ENCODE results near the gene ARHGAP6.

The ARHGAP6 gene

DNA sequence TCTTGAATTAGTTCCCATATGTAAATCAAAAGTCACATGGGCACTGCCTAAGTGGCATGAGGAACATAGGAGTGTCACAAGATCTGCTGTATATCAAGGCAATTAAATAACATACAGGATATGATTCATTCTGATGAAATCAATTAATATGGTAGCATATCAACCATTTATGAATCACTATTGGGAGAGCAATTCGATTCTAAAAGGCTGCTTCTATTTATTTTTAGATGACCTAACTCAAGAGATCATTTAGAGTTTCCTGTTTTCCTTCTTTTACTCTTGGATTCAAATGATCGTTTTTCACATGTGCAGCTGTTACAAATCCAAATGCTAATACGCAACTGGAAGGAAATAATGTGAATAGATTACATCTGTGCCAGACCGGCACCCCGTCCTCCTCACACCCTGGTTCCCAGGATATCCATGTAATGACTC, 472.7 kb downstream of the ARHGAP6 start:
- Histone ChIP-seq H3K27ac (replicated peaks; ENCODE audit: low read length) (no peak overlapping the region), H3K9me3 (replicated peaks in 1 of 2; ENCODE audit: control insufficient read depth in 2 of 2, insufficient read depth in 1 of 2, low read depth in 1 of 2, low read length in 2 of 2) (no peaks in the 10 kb centered on the region), H3K9ac (ENCODE audit: low read depth, low read length, poor library complexity) (no peak overlapping the region), H2BK15ac (ENCODE audit: low read length) (no peak overlapping the region), H2AK5ac (ENCODE audit: low read depth, low read length) (no peak overlapping the region), H2BK5ac (ENCODE audit: low read length) (no peak overlapping the region), H3K14ac (ENCODE audit: low read length) (no peak overlapping the region), H3K4me3 (ENCODE audit: low read length in 2 of 2) (no peak overlapping the region), H3K27me3 (ENCODE audit: control insufficient read depth in 3 of 3, insufficient read depth in 3 of 3, low read depth in 1 of 3, low read length in 3 of 3) (no peaks in the 10 kb centered on the region), H2BK12ac (ENCODE audit: low read length) (no peak overlapping the region), H3K36me3 (replicated peaks in 1 of 2; ENCODE audit: control insufficient read depth in 2 of 2, insufficient read depth in 2 of 2, low read length in 2 of 2) (no peaks in the 10 kb centered on the region), H4K8ac (ENCODE audit: low read depth, low read length) (no peak overlapping the region), H3K4me2 (ENCODE audit: insufficient read depth, low read length, poor library complexity, severe bottlenecking) (no peak overlapping the region), H3K79me1 (ENCODE audit: low read depth, low read length) (no peaks in the 10 kb centered on the region), H3K23ac (ENCODE audit: low read depth, low read length, poor library complexity) (no peak overlapping the region), H3K4me1 (ENCODE audit: control insufficient read depth in 2 of 2, insufficient read depth in 1 of 2, low read depth in 1 of 2, low read length in 2 of 2) (no peaks in the 10 kb centered on the region), H2BK120ac (ENCODE audit: low read depth, low read length) (no peak overlapping the region), H3K4ac (ENCODE audit: low read length) (no peak overlapping the region), H2AFZ (ENCODE audit: low read length) (no peak overlapping the region), H3K18ac (ENCODE audit: low read length) (no peak overlapping the region), H4K91ac (ENCODE audit: low read depth, low read length, poor library complexity) (no peak overlapping the region)
- no peak for DNase-seq (ENCODE audit: low spot score)
- no CpG with 5 or more reads among the region's 5 CpGs for WGBS, 2 donors (ENCODE audit: extremely low coverage in 2 of 2, insufficient read length in 2 of 2, insufficient replicate concordance in 1 of 2)

DNA sequence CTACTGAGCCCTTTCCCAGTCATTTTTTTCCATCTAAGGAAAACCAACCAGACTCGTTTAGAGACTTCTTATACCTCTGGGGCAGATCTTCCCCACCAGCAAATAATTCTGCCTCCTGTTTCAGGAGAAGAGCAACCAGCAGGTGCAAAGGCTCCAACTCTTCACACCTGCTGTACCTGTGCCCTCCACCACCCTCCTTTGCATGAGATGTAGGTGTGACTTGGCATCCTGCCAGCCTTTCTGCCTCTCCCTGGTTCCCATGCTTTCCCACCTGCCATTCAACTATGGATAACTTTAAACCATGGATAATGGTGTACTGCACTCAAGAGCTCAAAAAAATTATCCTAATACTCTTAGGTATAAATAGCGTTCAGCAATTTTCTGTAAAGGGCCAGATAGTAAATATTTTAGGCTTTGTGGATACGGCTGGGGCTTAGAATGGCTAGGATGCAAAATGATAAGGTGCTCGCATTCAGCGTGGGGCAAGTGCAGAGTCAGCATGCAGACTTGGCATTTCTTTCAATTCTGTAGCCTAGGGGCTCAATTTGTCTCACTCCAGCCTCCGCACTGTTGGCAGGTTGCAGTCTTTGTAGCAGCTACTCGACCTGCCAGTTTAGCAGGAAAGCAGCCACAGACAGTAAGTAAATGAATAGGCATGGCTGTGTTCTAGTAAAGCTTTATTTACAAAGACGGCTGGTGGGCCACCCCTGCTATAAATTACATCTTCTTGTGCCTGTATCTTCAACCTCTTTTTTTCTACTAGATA, 474.8 kb downstream of the ARHGAP6 start:
- no peak overlapping the region for H3K18ac ChIP-seq (ENCODE audit: low read length)
- H2BK12ac ChIP-seq (ENCODE audit: low read length), result no peak overlapping the region
- H2BK5ac ChIP-seq (ENCODE audit: low read length), result no peak overlapping the region
- no peak overlapping the region for H2BK15ac ChIP-seq (ENCODE audit: low read length)
- H3K14ac ChIP-seq (ENCODE audit: low read length), result no peak overlapping the region
- H2AFZ ChIP-seq (ENCODE audit: low read length), result no peak overlapping the region
- H3K79me1 ChIP-seq (ENCODE audit: low read depth, low read length), result no peaks in the 10 kb centered on the region
- H3K4me1 ChIP-seq (ENCODE audit: control insufficient read depth in 2 of 2, insufficient read depth in 1 of 2, low read depth in 1 of 2, low read length in 2 of 2), result no peaks in the 10 kb centered on the region
- H3K27me3 ChIP-seq (ENCODE audit: control insufficient read depth in 3 of 3, insufficient read depth in 3 of 3, low read depth in 1 of 3, low read length in 3 of 3), result no peaks in the 10 kb centered on the region
- no peak overlapping the region for H3K27ac ChIP-seq (replicated peaks; ENCODE audit: low read length)
- no peak overlapping the region for H3K4me2 ChIP-seq (ENCODE audit: insufficient read depth, low read length, poor library complexity, severe bottlenecking)
- H4K8ac ChIP-seq (ENCODE audit: low read depth, low read length), result no peak overlapping the region
- no peaks in the 10 kb centered on the region for H3K36me3 ChIP-seq (replicated peaks in 1 of 2; ENCODE audit: control insufficient read depth in 2 of 2, insufficient read depth in 2 of 2, low read length in 2 of 2)
- DNase-seq (ENCODE audit: low spot score), result no peak
- H3K9ac ChIP-seq (ENCODE audit: low read depth, low read length, poor library complexity), result no peak overlapping the region
- no peak overlapping the region for H3K4me3 ChIP-seq (ENCODE audit: low read length in 2 of 2)
- no peak overlapping the region for H3K4ac ChIP-seq (ENCODE audit: low read length)
- no peaks in the 10 kb centered on the region for H3K9me3 ChIP-seq (replicated peaks in 1 of 2; ENCODE audit: control insufficient read depth in 2 of 2, insufficient read depth in 1 of 2, low read depth in 1 of 2, low read length in 2 of 2)
- H4K91ac ChIP-seq (ENCODE audit: low read depth, low read length, poor library complexity), result no peak overlapping the region
- no peak overlapping the region for H2BK120ac ChIP-seq (ENCODE audit: low read depth, low read length)
- no peak overlapping the region for H2AK5ac ChIP-seq (ENCODE audit: low read depth, low read length)
- no peak overlapping the region for H3K23ac ChIP-seq (ENCODE audit: low read depth, low read length, poor library complexity)
- no CpG with 5 or more reads among the region's 8 CpGs for WGBS, 2 donors (ENCODE audit: extremely low coverage in 2 of 2, insufficient read length in 2 of 2, insufficient replicate concordance in 1 of 2)

DNA sequence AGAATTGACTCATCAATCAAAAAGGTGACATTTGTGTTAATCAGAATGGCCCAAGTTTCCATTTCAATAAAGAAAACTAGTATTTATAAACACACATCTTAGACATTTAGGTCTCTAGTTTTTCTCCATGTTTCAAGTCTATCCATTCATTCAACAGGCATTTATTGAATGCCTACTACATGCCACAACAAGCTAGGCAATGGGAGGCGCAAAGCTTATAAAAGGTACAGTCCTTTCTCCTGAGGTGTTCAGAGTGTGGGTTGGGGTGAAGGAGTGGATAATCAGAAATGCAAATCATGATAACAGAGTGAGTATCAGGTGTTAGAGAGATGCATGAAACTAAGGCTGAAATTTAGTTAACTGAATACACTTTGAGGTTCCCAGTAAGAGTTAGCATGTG, 476.6 kb downstream of the ARHGAP6 start:
- no peaks in the 10 kb centered on the region for H3K36me3 ChIP-seq (replicated peaks in 1 of 2; ENCODE audit: control insufficient read depth in 2 of 2, insufficient read depth in 2 of 2, low read length in 2 of 2)
- H3K4me3 ChIP-seq (ENCODE audit: low read length in 2 of 2), result no peak overlapping the region
- no peak overlapping the region for H2AFZ ChIP-seq (ENCODE audit: low read length)
- H3K79me1 ChIP-seq (ENCODE audit: low read depth, low read length), result no peaks in the 10 kb centered on the region
- H3K18ac ChIP-seq (ENCODE audit: low read length), result no peak overlapping the region
- H3K4me2 ChIP-seq (ENCODE audit: insufficient read depth, low read length, poor library complexity, severe bottlenecking), result no peak overlapping the region
- H3K27me3 ChIP-seq (ENCODE audit: control insufficient read depth in 3 of 3, insufficient read depth in 3 of 3, low read depth in 1 of 3, low read length in 3 of 3), result no peaks in the 10 kb centered on the region
- H2AK5ac ChIP-seq (ENCODE audit: low read depth, low read length), result no peak overlapping the region
- H3K23ac ChIP-seq (ENCODE audit: low read depth, low read length, poor library complexity), result no peak overlapping the region
- no peaks in the 10 kb centered on the region for H3K4me1 ChIP-seq (ENCODE audit: control insufficient read depth in 2 of 2, insufficient read depth in 1 of 2, low read depth in 1 of 2, low read length in 2 of 2)
- H2BK5ac ChIP-seq (ENCODE audit: low read length), result no peak overlapping the region
- no peak for DNase-seq (ENCODE audit: low spot score)
- no peak overlapping the region for H3K9ac ChIP-seq (ENCODE audit: low read depth, low read length, poor library complexity)
- no peak overlapping the region for H3K14ac ChIP-seq (ENCODE audit: low read length)
- no peak overlapping the region for H3K27ac ChIP-seq (replicated peaks; ENCODE audit: low read length)
- no peak overlapping the region for H2BK15ac ChIP-seq (ENCODE audit: low read length)
- H3K4ac ChIP-seq (ENCODE audit: low read length), result no peak overlapping the region
- H4K8ac ChIP-seq (ENCODE audit: low read depth, low read length), result no peak overlapping the region
- no peaks in the 10 kb centered on the region for H3K9me3 ChIP-seq (replicated peaks in 1 of 2; ENCODE audit: control insufficient read depth in 2 of 2, insufficient read depth in 1 of 2, low read depth in 1 of 2, low read length in 2 of 2)
- H4K91ac ChIP-seq (ENCODE audit: low read depth, low read length, poor library complexity), result no peak overlapping the region
- no CpG with 5 or more reads among the region's 1 CpG for WGBS, 2 donors (ENCODE audit: extremely low coverage in 2 of 2, insufficient read length in 2 of 2, insufficient replicate concordance in 1 of 2)
- no peak overlapping the region for H2BK12ac ChIP-seq (ENCODE audit: low read length)
- H2BK120ac ChIP-seq (ENCODE audit: low read depth, low read length), result no peak overlapping the region

- DNase-seq (ENCODE audit: low spot score), result no peak
- no CpG with 5 or more reads among the region's 7 CpGs for WGBS, 2 donors (ENCODE audit: extremely low coverage in 2 of 2, insufficient read length in 2 of 2, insufficient replicate concordance in 1 of 2)
- Histone ChIP-seq H3K4me1 (ENCODE audit: control insufficient read depth in 2 of 2, insufficient read depth in 1 of 2, low read depth in 1 of 2, low read length in 2 of 2) (no peaks in the 10 kb centered on the region), H3K23ac (ENCODE audit: low read depth, low read length, poor library complexity) (no peak overlapping the region), H3K79me1 (ENCODE audit: low read depth, low read length) (no peaks in the 10 kb centered on the region), H2BK5ac (ENCODE audit: low read length) (no peak overlapping the region), H3K27me3 (ENCODE audit: control insufficient read depth in 3 of 3, insufficient read depth in 3 of 3, low read depth in 1 of 3, low read length in 3 of 3) (no peaks in the 10 kb centered on the region), H2AFZ (ENCODE audit: low read length) (no peak overlapping the region), H3K27ac (replicated peaks; ENCODE audit: low read length) (no peak overlapping the region), H3K9ac (ENCODE audit: low read depth, low read length, poor library complexity) (no peak overlapping the region), H4K91ac (ENCODE audit: low read depth, low read length, poor library complexity) (no peak overlapping the region), H3K9me3 (replicated peaks in 1 of 2; ENCODE audit: control insufficient read depth in 2 of 2, insufficient read depth in 1 of 2, low read depth in 1 of 2, low read length in 2 of 2) (no peaks in the 10 kb centered on the region), H2AK5ac (ENCODE audit: low read depth, low read length) (no peak overlapping the region), H3K4me3 (ENCODE audit: low read length in 2 of 2) (no peak overlapping the region), H3K14ac (ENCODE audit: low read length) (no peak overlapping the region), H4K8ac (ENCODE audit: low read depth, low read length) (no peak overlapping the region), H3K4me2 (ENCODE audit: insufficient read depth, low read length, poor library complexity, severe bottlenecking) (no peak overlapping the region), H2BK12ac (ENCODE audit: low read length) (no peak overlapping the region), H3K4ac (ENCODE audit: low read length) (no peak overlapping the region), H3K18ac (ENCODE audit: low read length) (no peak overlapping the region), H2BK15ac (ENCODE audit: low read length) (no peak overlapping the region), H2BK120ac (ENCODE audit: low read depth, low read length) (no peak overlapping the region), H3K36me3 (replicated peaks in 1 of 2; ENCODE audit: control insufficient read depth in 2 of 2, insufficient read depth in 2 of 2, low read length in 2 of 2) (no peaks in the 10 kb centered on the region)
Observed at GRCh38 chrX:11188664-11189063, 477.1 kb downstream of the ARHGAP6 start.
